ENCODE results near the gene CNTN4.

DNA sequence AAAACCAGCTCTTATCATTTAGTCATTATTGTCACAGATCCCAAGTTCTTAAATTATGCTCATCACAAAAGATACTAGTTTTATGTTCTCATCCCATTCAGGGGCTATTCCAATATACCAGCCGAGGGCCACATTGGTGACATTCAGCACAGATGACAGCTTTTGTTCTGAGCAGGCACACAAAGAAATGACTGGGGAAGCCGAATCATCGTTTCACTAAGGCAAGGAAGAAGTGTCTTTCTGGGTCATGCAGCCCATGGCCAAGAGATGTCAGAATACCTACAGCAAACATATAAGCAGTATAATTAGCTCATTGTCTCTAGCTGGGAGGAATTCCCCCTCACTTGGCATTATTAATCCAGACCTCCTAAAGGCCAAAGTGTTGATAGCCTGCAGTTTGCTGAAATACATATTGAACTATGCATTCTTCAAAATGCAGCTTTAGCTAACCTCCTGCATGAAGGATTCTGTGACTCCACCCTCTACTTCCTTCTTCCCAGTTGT lies 100.2 kb downstream of the CNTN4 start:
- TF ChIP-seq, protein P1, sequence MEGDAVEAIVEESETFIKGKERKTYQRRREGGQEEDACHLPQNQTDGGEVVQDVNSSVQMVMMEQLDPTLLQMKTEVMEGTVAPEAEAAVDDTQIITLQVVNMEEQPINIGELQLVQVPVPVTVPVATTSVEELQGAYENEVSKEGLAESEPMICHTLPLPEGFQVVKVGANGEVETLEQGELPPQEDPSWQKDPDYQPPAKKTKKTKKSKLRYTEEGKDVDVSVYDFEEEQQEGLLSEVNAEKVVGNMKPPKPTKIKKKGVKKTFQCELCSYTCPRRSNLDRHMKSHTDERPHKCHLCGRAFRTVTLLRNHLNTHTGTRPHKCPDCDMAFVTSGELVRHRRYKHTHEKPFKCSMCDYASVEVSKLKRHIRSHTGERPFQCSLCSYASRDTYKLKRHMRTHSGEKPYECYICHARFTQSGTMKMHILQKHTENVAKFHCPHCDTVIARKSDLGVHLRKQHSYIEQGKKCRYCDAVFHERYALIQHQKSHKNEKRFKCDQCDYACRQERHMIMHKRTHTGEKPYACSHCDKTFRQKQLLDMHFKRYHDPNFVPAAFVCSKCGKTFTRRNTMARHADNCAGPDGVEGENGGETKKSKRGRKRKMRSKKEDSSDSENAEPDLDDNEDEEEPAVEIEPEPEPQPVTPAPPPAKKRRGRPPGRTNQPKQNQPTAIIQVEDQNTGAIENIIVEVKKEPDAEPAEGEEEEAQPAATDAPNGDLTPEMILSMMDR (IDR thresholded peaks at IDR 0.05) = no peak
- no peak for TF ChIP-seq POLR2A (IDR thresholded peaks at IDR 0.05)
- no peak for TF ChIP-seq EP300 (IDR thresholded peaks at IDR 0.05)

Data from ovary (tissue), 3 donors.